A673 (cell line): ENCODE measurements around the gene IMMP2L. TPM values are rescaled to one million over a fixed set of nuclear protein-coding genes. Genes with fewer than 3 reads are reported as not detected.
"Not testable (repeated sequence)": the region's sequence is repeated elsewhere in the genome, so short reads cannot be mapped to it uniquely, and the experiment has no call there.

Experiments used
- Bru-seq: library from RNA; stranded (reverse); fragments of 400-500 nt; gene quantifications from one replicate; lab custom pipeline; 2021; lab: Mats Ljungman, UMichigan
- BruChase-seq, 2 experiments: library from RNA; stranded (reverse); fragments of 400-500 nt; gene quantifications; one replicate each; lab custom pipeline; 2021; lab: Mats Ljungman, UMichigan
- BruUV-seq: library from RNA; stranded (reverse); fragments of 400-500 nt; replicated peaks from 2 replicates; lab custom pipeline; 2021; lab: Mats Ljungman, UMichigan
- CTCF ChIA-PET: fragments of 300-600 bp; sonication (Branson Sonifier 250); formaldehyde crosslinking; loops from one replicate; lab custom pipeline; 2022; ENCODE audit warnings: antibody characterized with exemption; lab: Charles Lee
- POLR2A ChIA-PET: fragments of 300-600 bp; sonication (Branson Sonifier 250); formaldehyde crosslinking; loops from one replicate; lab custom pipeline; 2022; ENCODE audit warnings: antibody characterized with exemption; ENCODE audit not compliant: low non-redundant PET; lab: Charles Lee
- DNase-seq: peaks from one replicate; pipeline ENCODE4 v3.0.0-alpha.2; 2015; ENCODE audit warnings: low spot score
- H3K27ac ChIP-seq: fragments of 200-600 bp; sonication (generic); 2 replicates; pipeline ENCODE4 v1.5.1; 2016; ENCODE audit warnings: mixed run types, low read depth, mild to moderate bottlenecking, mixed read lengths, antibody characterized with exemption, low read length; ENCODE audit not compliant: poor library complexity, severe bottlenecking
- H3K27me3 ChIP-seq: fragments of 200-600 bp; sonication (generic); replicated peaks from 2 replicates; pipeline ENCODE4 v1.6.1; 2017; ENCODE audit warnings: mixed run types, low read depth, mild to moderate bottlenecking, mixed read lengths, antibody characterized with exemption, low read length; ENCODE audit not compliant: insufficient read depth, poor library complexity
- H3K36me3 ChIP-seq: fragments of 200-600 bp; sonication (generic); 2 replicates; pipeline ENCODE4 v1.6.1; 2016; ENCODE audit warnings: mixed run types, mild to moderate bottlenecking, mixed read lengths, antibody characterized with exemption, low read length; ENCODE audit not compliant: insufficient read depth, poor library complexity, severe bottlenecking
- H3K4me1 ChIP-seq: fragments of 200-600 bp; sonication (generic); 2 replicates; pipeline ENCODE4 v1.6.1; 2017; ENCODE audit warnings: mixed run types, mild to moderate bottlenecking, mixed read lengths, antibody characterized with exemption, low read length; ENCODE audit not compliant: insufficient read depth, poor library complexity, severe bottlenecking
- H3K4me3 ChIP-seq: fragments of 200-600 bp; sonication (generic); 2 replicates; pipeline ENCODE4 v1.5.1; 2016; ENCODE audit warnings: low read depth, mixed run types, mild to moderate bottlenecking, mixed read lengths, low read length; ENCODE audit not compliant: poor library complexity, severe bottlenecking
- H3K9me3 ChIP-seq: fragments of 200-600 bp; sonication (generic); 2 replicates; pipeline ENCODE4 v1.6.1; 2016; ENCODE audit warnings: mixed run types, low read depth, mild to moderate bottlenecking, mixed read lengths, antibody characterized with exemption, low read length; ENCODE audit not compliant: poor library complexity, severe bottlenecking
- CTCF ChIP-seq: fragments of 300-800, 200-600 bp; sonication (generic); conservative IDR thresholded peaks from 2 replicates; pipeline ENCODE4 v1.5.1; 2017; ENCODE audit warnings: low read depth, mild to moderate bottlenecking, antibody characterized with exemption, low read length, moderate library complexity, mixed read lengths
- EZH2 ChIP-seq: fragments of 200-600 bp; sonication (generic); IDR thresholded peaks from 2 replicates; pipeline ENCODE4 v1.6.1; 2017; ENCODE audit warnings: borderline replicate concordance, low read depth, mild to moderate bottlenecking, mixed read lengths, antibody characterized with exemption, low read length; ENCODE audit not compliant: poor library complexity, severe bottlenecking
- intact Hi-C: fragments of 100-400 bp; cut with micrococcal nuclease; formaldehyde crosslinking; loops from one replicate; pipeline ENCODE4 v1.10.0; 2022; ENCODE audit not compliant: unreplicated experiment
- long read RNA-seq: library from polyadenylated mRNA; stranded (forward); transcript quantifications from one replicate; pipeline ENCODE4 v2.0.0, GENCODE V29; 2022
- total RNA-seq: library from RNA; stranded (reverse); gene quantifications from 2 replicates; pipeline ENCODE4 v1.2.3, GENCODE V29; 2021

IMMP2L gene
- total RNA-seq (10.0 and 16.3 TPM in 2 replicates), Bru-seq, nascent RNA (percentile 59 among the genes with signal in this experiment), BruChase-seq, experiment 1, labeled RNA remaining after a 2-hour chase (percentile 71 among the genes with signal in this experiment), BruChase-seq, experiment 2, labeled RNA remaining after a 6-hour chase (percentile 79 among the genes with signal in this experiment)
- long read RNA-seq, partial matches to known transcripts, result 2 of 5 reads
- long read RNA-seq, other reads (novel, unspliced or antisense), result 3 of 5 reads

- intact Hi-C loops, result no loop called here
- ChIA-PET POLR2A (interaction anchor here (0.6 kb wide), 1 partner anchor 397 kb away, joined by 3 read pairs; no protein-coding TSS in a partner anchor), CTCF (interaction anchor here (1.0 kb wide), 1 partner anchor 65 kb away, joined by 3 read pairs; no protein-coding TSS in a partner anchor)
Measured at GRCh38 chr7:111561904-111562732, at the start of gene IMMP2L. IMMP2L (minus strand) TSS chr7:111562492.

GRCh38 chr7:111609483-111610254 is 47.4 kb upstream of the IMMP2L start:
- H3K36me3 ChIP-seq, DNase-seq, intact Hi-C loops, H3K4me3 ChIP-seq, BruUV-seq, H3K27me3 ChIP-seq, H3K4me1 ChIP-seq, H3K9me3 ChIP-seq, POLR2A ChIA-PET, H3K27ac ChIP-seq, CTCF ChIA-PET: not testable (repeated sequence)

More at GRCh38 chr7:111561904-111562732, at the start of gene IMMP2L:
- TF ChIP-seq CTCF (peak; percentile 57), EZH2 (no peak)
- DNase-seq, result peak; percentile 89
- no peaks in the 10 kb centered on the region for H3K9me3 ChIP-seq
- BruUV-seq, result no TSS peak
- H3K27me3 ChIP-seq, result no peaks in the 10 kb centered on the region
- no peaks in the 10 kb centered on the region for H3K36me3 ChIP-seq
- peak within 1 kb of the TSS; percentile 68 for H3K4me3 ChIP-seq
- H3K4me1 ChIP-seq, result peaks cover 35% of the 10 kb centered on the region
- peak within 1 kb of the TSS; percentile 74 for H3K27ac ChIP-seq

- Histone ChIP-seq H3K27ac (no peak overlapping the region), H3K36me3 (no peaks in the 10 kb centered on the region), H3K9me3 (no peaks in the 10 kb centered on the region), H3K4me3 (no peak overlapping the region), H3K4me1 (peaks cover 7% of the 10 kb centered on the region), H3K27me3 (no peaks in the 10 kb centered on the region)
- CTCF ChIA-PET, result no interaction called here
- POLR2A ChIA-PET, result no interaction called here
- no peak for DNase-seq
- TF ChIP-seq EZH2, result no peak
- no peak for TF ChIP-seq CTCF
- no TSS peak for BruUV-seq
- intact Hi-C loops, result no loop called here
Measured at GRCh38 chr7:111607621-111608020, 45.3 kb upstream of the IMMP2L start.
